ENCODE data around the gene HPSE2. TPM values are rescaled to one million over a fixed set of nuclear protein-coding genes. Genes with fewer than 3 reads are reported as not detected.

Gene HPSE2
- total RNA-seq, 1 experiment from 2014 or later: not detected

- Histone ChIP-seq H3F3A (ENCODE audit: insufficient read depth, low read depth) (no peaks in the 10 kb centered on the region), H3K9me2 (ENCODE audit: insufficient read depth) (no peaks in the 10 kb centered on the region), H4K20me1 (ENCODE audit: insufficient read depth) (no peaks in the 10 kb centered on the region), H3K9me3 (ENCODE audit: insufficient read depth, low read depth) (no peaks in the 10 kb centered on the region), H2AFZ (no peak overlapping the region), H3K36me3 (ENCODE audit: low read depth) (no peaks in the 10 kb centered on the region), H3K4me3 (no peak overlapping the region), H3K79me2 (ENCODE audit: low read depth) (no peaks in the 10 kb centered on the region), H3K4me1 (replicated peaks; ENCODE audit: insufficient read depth) (no peaks in the 10 kb centered on the region), H3K4me2 (no peak overlapping the region), H3K27ac (no peak overlapping the region), H3K27me3 (ENCODE audit: insufficient read depth, low read depth) (peaks cover 4% of the 10 kb centered on the region; the same call in 1 of the 2 replicates)
- intact Hi-C loops (cut with micrococcal nuclease; ENCODE audit: unreplicated experiment): no loop called here
- ChIA-PET POLR2A (ENCODE audit: unreplicated experiment) (no interaction called here), CTCF (no interaction called here)
- DNase-seq: no peak
- TF ChIP-seq EZH2 (IDR thresholded peaks at IDR 0.05; ENCODE audit: low read depth) (no peak), CTCF (conservative IDR thresholded peaks at IDR 0.05) (no peak)
- no TSS peak for BruUV-seq (replicated peaks)
Observed at GRCh38 chr10:98577578-98577977, 658.1 kb downstream of the HPSE2 start.

- H3K79me2 ChIP-seq (ENCODE audit: low read depth): no peaks in the 10 kb centered on the region
- no peaks in the 10 kb centered on the region for H3F3A ChIP-seq (ENCODE audit: insufficient read depth, low read depth)
- ChIA-PET POLR2A (ENCODE audit: unreplicated experiment) (no interaction called here), CTCF (no interaction called here)
- H3K4me3 ChIP-seq: no peak overlapping the region
- peaks cover 4% of the 10 kb centered on the region; the same call in 1 of the 2 replicates for H3K27me3 ChIP-seq (ENCODE audit: insufficient read depth, low read depth)
- no TSS peak for BruUV-seq (replicated peaks)
- intact Hi-C loops (cut with micrococcal nuclease; ENCODE audit: unreplicated experiment): no loop called here
- no peak overlapping the region for H2AFZ ChIP-seq
- TF ChIP-seq CTCF (conservative IDR thresholded peaks at IDR 0.05) (no peak), EZH2 (IDR thresholded peaks at IDR 0.05; ENCODE audit: low read depth) (no peak)
- DNase-seq: no peak
- no peaks in the 10 kb centered on the region for H3K9me3 ChIP-seq (ENCODE audit: insufficient read depth, low read depth)
- no peaks in the 10 kb centered on the region for H3K4me1 ChIP-seq (replicated peaks; ENCODE audit: insufficient read depth)
- H3K36me3 ChIP-seq (ENCODE audit: low read depth): no peaks in the 10 kb centered on the region
- H4K20me1 ChIP-seq (ENCODE audit: insufficient read depth): no peaks in the 10 kb centered on the region
- no peak overlapping the region for H3K27ac ChIP-seq
- H3K9me2 ChIP-seq (ENCODE audit: insufficient read depth): no peaks in the 10 kb centered on the region
- H3K4me2 ChIP-seq: no peak overlapping the region
Observed at GRCh38 chr10:98577168-98577567, 658.5 kb downstream of the HPSE2 start.

GRCh38 chr10:98576096-98576495 is 659.6 kb downstream of the HPSE2 start:
- Histone ChIP-seq H3K27ac (no peak overlapping the region), H4K20me1 (ENCODE audit: insufficient read depth) (no peaks in the 10 kb centered on the region), H3K36me3 (ENCODE audit: low read depth) (no peaks in the 10 kb centered on the region), H3K9me3 (ENCODE audit: insufficient read depth, low read depth) (no peaks in the 10 kb centered on the region), H3K4me2 (no peak overlapping the region), H3F3A (ENCODE audit: insufficient read depth, low read depth) (no peaks in the 10 kb centered on the region), H3K27me3 (ENCODE audit: insufficient read depth, low read depth) (peaks cover 4% of the 10 kb centered on the region; the same call in 1 of the 2 replicates), H2AFZ (no peak overlapping the region), H3K9me2 (ENCODE audit: insufficient read depth) (no peaks in the 10 kb centered on the region), H3K4me1 (replicated peaks; ENCODE audit: insufficient read depth) (no peaks in the 10 kb centered on the region), H3K79me2 (ENCODE audit: low read depth) (no peaks in the 10 kb centered on the region), H3K4me3 (no peak overlapping the region)
- TF ChIP-seq CTCF (conservative IDR thresholded peaks at IDR 0.05): no peak
- DNase-seq: no peak
- no TSS peak for BruUV-seq (replicated peaks)
- CTCF ChIA-PET: no interaction called here
- intact Hi-C loops (cut with micrococcal nuclease; ENCODE audit: unreplicated experiment): no loop called here
- POLR2A ChIA-PET (ENCODE audit: unreplicated experiment): no interaction called here

Data from PC-9 (cell line).